T47D (cell line): ENCODE measurements around the gene OR5C1.

Experiments used
- DNase-seq, 2 experiments: peaks; one replicate each; pipeline versions ENCODE4 v3.0.0 to v3.0.0-alpha.2; 2011 to 2012; ENCODE audit warnings: low read depth in 1 of 2, low spot score in 1 of 2
- JUND ChIP-seq: IDR thresholded peaks from 2 replicates; pipeline ENCODE4 v1.6.1; 2012; ENCODE audit warnings: low read depth
- in situ Hi-C: cut with HindIII; loops from 2 replicates; pipeline ENCODE4 v1.10.0; 2016; ENCODE audit warnings: low sequenced_read_pairs, low pct_unique_long_range_greater_than_20kb

The OR5C1 gene

GRCh38 chr9:122788831-122789230 is at the start of gene OR5C1:
OR5C1 (plus strand) TSS chr9:122788933; CDS start chr9:122788933, 0 bp downstream.
- DNase-seq = no peak
- in situ Hi-C loops = no loop called here
- TF ChIP-seq JUND = no peak

- DNase-seq = no peak
- no peak for TF ChIP-seq JUND
- in situ Hi-C loops = no loop called here
Observed at GRCh38 chr9:122742003-122742402, 46.7 kb upstream of the OR5C1 start, which contains the start of gene OR1L6. OR1L6 (plus strand) TSS chr9:122742303; CDS start chr9:122749848, 7,545 bp downstream.

- no peak for TF ChIP-seq JUND
- in situ Hi-C loops = no loop called here
- DNase-seq = no peak
Observed at GRCh38 chr9:122754825-122755224, 33.9 kb upstream of the OR5C1 start.

GRCh38 chr9:122767817-122768216 is 20.9 kb upstream of the OR5C1 start:
- no peak for DNase-seq

GRCh38 chr9:122777052-122777451 is 11.7 kb upstream of the OR5C1 start:
- TF ChIP-seq JUND = no peak
- in situ Hi-C loops = no loop called here
- DNase-seq = no peak

More at GRCh38 chr9:122767817-122768216, 20.9 kb upstream of the OR5C1 start:
- TF ChIP-seq JUND = no peak
- in situ Hi-C loops = no loop called here

- DNase-seq = peak; percentile 40 to 52
- in situ Hi-C loops = no loop called here
- TF ChIP-seq JUND = 0 out of 2 replicates have a peak, but pooled peaks have one; percentile 8
Observed at GRCh38 chr9:122777935-122778627, 10.7 kb upstream of the OR5C1 start.

GRCh38 chr9:122779181-122779580 is 9.6 kb upstream of the OR5C1 start:
- DNase-seq = no peak
- TF ChIP-seq JUND = no peak
- in situ Hi-C loops = no loop called here

- DNase-seq = peak in 1 of 2 experiments; percentile 75
- in situ Hi-C loops = no loop called here
- TF ChIP-seq JUND = no peak
Observed at GRCh38 chr9:122780026-122780425, 8.7 kb upstream of the OR5C1 start.

GRCh38 chr9:122781671-122782070 is 7.1 kb upstream of the OR5C1 start:
- no peak for DNase-seq
- no peak for TF ChIP-seq JUND
- in situ Hi-C loops = no loop called here

GRCh38 chr9:122785269-122785668 is 3.5 kb upstream of the OR5C1 start:
- TF ChIP-seq JUND = no peak
- in situ Hi-C loops = no loop called here
- peak in 1 of 2 experiments; percentile 52 for DNase-seq

GRCh38 chr9:122786338-122786737 is 2.4 kb upstream of the OR5C1 start:
- no peak for TF ChIP-seq JUND
- in situ Hi-C loops = no loop called here
- no peak for DNase-seq

GRCh38 chr9:122789256-122790046 is 718 bp downstream of the OR5C1 start:
- no peak for DNase-seq
- in situ Hi-C loops = no loop called here
- TF ChIP-seq JUND = no peak
